Activated CD8-positive, alpha-beta memory T cell treated with anti-CD3 and anti-CD28 coated beads for 1 hour (primary cell): ENCODE measurements around the gene STIL.

ENCODE experiments used
- DNase-seq, 2 donors: peaks; one replicate each; pipeline ENCODE4 v3.0.0-alpha.2; 2020; ENCODE audit warnings: low read depth in 1 of 2; ENCODE audit errors: extremely low read depth in 1 of 2

Gene STIL

GRCh38 chr1:47238935-47239592 lies 74.9 kb downstream of the STIL start:
- no peak for DNase-seq

GRCh38 chr1:47235806-47236205 lies 78.1 kb downstream of the STIL start:
- DNase-seq, result no peak

GRCh38 chr1:47235241-47235681 lies 78.7 kb downstream of the STIL start:
- DNase-seq, result no peak

- no peak for DNase-seq
Observed at GRCh38 chr1:47233186-47233585, 80.8 kb downstream of the STIL start.

GRCh38 chr1:47232187-47232874 lies 81.6 kb downstream of the STIL start, which contains the start of gene TAL1:
Gene TAL1 (minus strand): TSS chr1:47232225. CDS start chr1:47225888, 6,337 bp downstream.
- no peak for DNase-seq

GRCh38 chr1:47231301-47232186 lies 82.4 kb downstream of the STIL start:
- DNase-seq, result no peak

- no peak for DNase-seq
Observed at GRCh38 chr1:47230692-47231300, 83.2 kb downstream of the STIL start.

GRCh38 chr1:47229886-47230691 lies 83.9 kb downstream of the STIL start:
- no peak for DNase-seq

GRCh38 chr1:47229031-47229885 lies 84.7 kb downstream of the STIL start:
- DNase-seq, result no peak

- DNase-seq, result no peak
Observed at GRCh38 chr1:47228644-47229030, 85.3 kb downstream of the STIL start.

- DNase-seq, result no peak
Observed at GRCh38 chr1:47227341-47228232, 86.4 kb downstream of the STIL start.

GRCh38 chr1:47226839-47227215 lies 87.1 kb downstream of the STIL start:
- DNase-seq, result no peak

GRCh38 chr1:47226121-47226838 lies 87.7 kb downstream of the STIL start:
- no peak for DNase-seq

GRCh38 chr1:47225430-47226100 lies 88.4 kb downstream of the STIL start:
- DNase-seq, result no peak

- DNase-seq, result no peak
Observed at GRCh38 chr1:47224676-47225399, 89.1 kb downstream of the STIL start.

- no peak for DNase-seq
Observed at GRCh38 chr1:47223921-47224675, 89.8 kb downstream of the STIL start.
